ENCODE data around the gene MYO9B. TPM values are rescaled to one million over a fixed set of nuclear protein-coding genes. Genes with fewer than 3 reads are reported as not detected.
"Not testable (repeated sequence)": the region's sequence is repeated elsewhere in the genome, so short reads cannot be mapped to it uniquely, and the experiment has no call there.

Gene MYO9B
- total and polyA plus RNA-seq, 9 of the 15 experiments (the other 6 are each of a cell fraction or from before 2014, with no cell fraction given) = 2.4 to 77.6 (median 23.0) TPM

DNA sequence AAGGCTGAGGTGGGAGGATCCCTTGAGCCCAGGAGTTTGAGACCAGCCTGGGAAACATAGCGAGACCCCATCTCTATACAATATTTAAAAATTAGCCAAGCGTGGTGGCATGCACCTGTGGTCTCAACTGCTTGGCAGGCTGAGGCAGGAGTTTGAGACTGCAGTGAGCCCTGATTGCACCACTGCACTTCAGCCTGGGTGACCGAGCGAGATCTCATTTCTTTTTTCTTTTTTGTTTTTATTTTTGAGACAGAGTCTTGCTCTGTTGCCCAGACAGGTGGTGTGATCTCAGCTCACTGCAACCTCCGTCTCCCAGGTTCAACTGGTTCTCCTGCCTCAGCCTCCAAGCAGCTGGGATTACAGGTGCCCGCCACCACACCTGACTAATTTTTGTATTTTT, 116.2 kb downstream of the MYO9B start:
- CTCF ChIA-PET (ENCODE audit: low intra/inter-chr PET ratio); H2AFZ ChIP-seq (ENCODE audit: low read depth, low read length); H3K27ac ChIP-seq (ENCODE audit: extremely low read depth, low read depth, low read length); H3K27me3 ChIP-seq (ENCODE audit: control insufficient read depth in 2 of 2, insufficient read depth in 2 of 2, low read length in 2 of 2); BruUV-seq (replicated peaks); ATAC-seq; in situ Hi-C loops (cut with MboI); H3K9me3 ChIP-seq (replicated peaks; ENCODE audit: control insufficient read depth, insufficient read depth, low read depth, low read length); FAIRE-seq; H4K20me1 ChIP-seq (replicated peaks; ENCODE audit: control insufficient read depth, insufficient read depth, low read length); H3K4me2 ChIP-seq (ENCODE audit: insufficient read depth, low read length); H3K9me1 ChIP-seq (ENCODE audit: control insufficient read depth, insufficient read depth, low read length); intact Hi-C loops (cut with micrococcal nuclease); H3K4me3 ChIP-seq; POLR2A ChIA-PET; H3K79me2 ChIP-seq (ENCODE audit: control insufficient read depth, insufficient read depth, low read length); H3K4me1 ChIP-seq (replicated peaks in 1 of 2; ENCODE audit: control insufficient read depth in 2 of 2, insufficient read depth in 2 of 2, low read length in 2 of 2); DNase-seq (ENCODE audit: extremely low read depth in 1 of 4, low spot score in 3 of 4); H3K9ac ChIP-seq (ENCODE audit: insufficient read depth in 1 of 2, low read depth in 2 of 2, low read length in 2 of 2): not testable (repeated sequence)
- 87% methylated on average over 6 of the region's 6 CpGs for WGBS (ENCODE audit: insufficient coverage, low coverage, missing lambda C conversion rate)
- H3K36me3 ChIP-seq (ENCODE audit: control insufficient read depth, insufficient read depth, low read length) = peaks cover 64% of the 10 kb centered on the region; the same call in 2 of the 3 replicates

- Histone ChIP-seq H3K27ac (ENCODE audit: extremely low read depth, low read depth, low read length) (no peak overlapping the region), H3K4me1 (replicated peaks in 1 of 2; ENCODE audit: control insufficient read depth in 2 of 2, insufficient read depth in 2 of 2, low read length in 2 of 2) (no peaks in the 10 kb centered on the region), H2AFZ (ENCODE audit: low read depth, low read length) (no peak overlapping the region), H3K4me2 (ENCODE audit: insufficient read depth, low read length) (no peak overlapping the region), H3K4me3 (no peak overlapping the region), H3K36me3 (ENCODE audit: control insufficient read depth, insufficient read depth, low read length) (peaks cover 62% of the 10 kb centered on the region; the same call in 2 of the 3 replicates), H4K20me1 (replicated peaks; ENCODE audit: control insufficient read depth, insufficient read depth, low read length) (no peaks in the 10 kb centered on the region), H3K9ac (ENCODE audit: insufficient read depth in 1 of 2, low read depth in 2 of 2, low read length in 2 of 2) (no peak overlapping the region; a peak in 1 of 4 replicates), H3K27me3 (ENCODE audit: control insufficient read depth in 2 of 2, insufficient read depth in 2 of 2, low read length in 2 of 2) (no peaks in the 10 kb centered on the region), H3K79me2 (ENCODE audit: control insufficient read depth, insufficient read depth, low read length) (no peaks in the 10 kb centered on the region), H3K9me1 (ENCODE audit: control insufficient read depth, insufficient read depth, low read length) (no peaks in the 10 kb centered on the region), H3K9me3 (replicated peaks; ENCODE audit: control insufficient read depth, insufficient read depth, low read depth, low read length) (no peaks in the 10 kb centered on the region)
- TF ChIP-seq MXD1 (CRISPR knock-in tag; IDR thresholded peaks at IDR 0.05; ENCODE audit: borderline replicate concordance, poor library complexity, severe bottlenecking) (no peak), TAF7 (tag; IDR thresholded peaks at IDR 0.05) (no peak), TRIM25 (IDR thresholded peaks at IDR 0.05; ENCODE audit: borderline replicate concordance) (no peak), CCAR2 (IDR thresholded peaks at IDR 0.05; ENCODE audit: low read depth, low read length) (no peak), FOXA3 (CRISPR knock-in tag; conservative IDR thresholded peaks at IDR 0.05 in 1 of 2, IDR thresholded peaks at IDR 0.05 in 1 of 2) (no peak), SNIP1 (IDR thresholded peaks at IDR 0.05; ENCODE audit: low read depth) (no peak), CEBPG (CRISPR knock-in tag; IDR thresholded peaks at IDR 0.05) (no peak), CEBPG (tag; conservative IDR thresholded peaks at IDR 0.05 in 1 of 2, IDR thresholded peaks at IDR 0.05 in 1 of 2) (no peak), TOE1 (IDR thresholded peaks at IDR 0.05; ENCODE audit: borderline replicate concordance) (no peak), TOE1 (CRISPR knock-in tag; IDR thresholded peaks at IDR 0.05; ENCODE audit: borderline replicate concordance, low read depth) (no peak), HIVEP1 (CRISPR knock-in tag; IDR thresholded peaks at IDR 0.05) (no peak)
- ChIA-PET POLR2A (interaction anchor here (0.5 kb wide), 1 partner anchor 201 kb away, joined by 3 read pairs; no protein-coding TSS in a partner anchor), CTCF (ENCODE audit: low intra/inter-chr PET ratio) (no interaction called here)
- DNase-seq (ENCODE audit: extremely low read depth in 1 of 4, low spot score in 3 of 4) (no peak), FAIRE-seq (no peak), ATAC-seq (no peak)
- in situ Hi-C loops (cut with MboI) (no loop called here), intact Hi-C loops (cut with micrococcal nuclease) (no loop called here)
- BruUV-seq (replicated peaks) = no TSS peak
- 98% methylated on average over 24 of the region's 26 CpGs for WGBS (ENCODE audit: insufficient coverage, low coverage, missing lambda C conversion rate)
Observed at GRCh38 chr19:17192751-17193150, 117.2 kb downstream of the MYO9B start.
